Upper lobe of right lung (tissue), 1 donor: ENCODE measurements around the gene ING3. TPM values are rescaled to one million over a fixed set of nuclear protein-coding genes. Genes with fewer than 3 reads are reported as not detected.

Experiments
- ATAC-seq: fragments of 200-7000 bp; cut with Tn5 transposase; one replicate; pipeline ENCODE4 v1.9.1; 2020; ENCODE audit warnings: mild to moderate bottlenecking, moderate library complexity
- DNase-seq: peaks from one replicate; pipeline ENCODE4 v3.0.0-alpha.2; 2020
- H3K27ac ChIP-seq: fragments of 200-600 bp; one replicate; pipeline ENCODE4 v1.8.0; 2022
- H3K27me3 ChIP-seq: fragments of 200-600 bp; one replicate; pipeline ENCODE4 v1.8.0; 2022; ENCODE audit warnings: mild to moderate bottlenecking
- H3K36me3 ChIP-seq: fragments of 200-600 bp; one replicate; pipeline ENCODE4 v1.8.0; 2022
- H3K4me1 ChIP-seq: fragments of 200-600 bp; one replicate; pipeline ENCODE4 v1.8.0; 2022
- H3K4me3 ChIP-seq: fragments of 200-600 bp; one replicate; pipeline ENCODE4 v1.8.0; 2022; ENCODE audit warnings: mild to moderate bottlenecking
- H3K9me3 ChIP-seq: fragments of 200-600 bp; one replicate; pipeline ENCODE4 v1.8.0; 2022
- CTCF ChIP-seq: fragments of 200-600 bp; IDR thresholded peaks from one replicate; pipeline ENCODE4 v1.8.0; 2022; ENCODE audit warnings: antibody characterized with exemption
- intact Hi-C: fragments of 100-400 bp; cut with DNase I; formaldehyde crosslinking; loops from one replicate; pipeline ENCODE4 v1.11.0; 2022
- total RNA-seq: library from RNA; stranded (reverse); fragmentation: NEBNext Ultra II Directional; extraction: Animal tissue kit (Norgen Biotek cat#: 25700); gene quantifications from one replicate; pipeline ENCODE4 v1.2.1, GENCODE V29; 2021
- donor health status: DM: no; HTN: yes; CAD: no; lungs with severe emphysema.

Gene ING3
- total RNA-seq, 1 donor from 2014 or later = 17.9 TPM

GRCh38 chr7:121017586-121017985, 67.0 kb downstream of the ING3 start:
- no peaks in the 10 kb centered on the region for H3K27me3 ChIP-seq
- H3K36me3 ChIP-seq = no peaks in the 10 kb centered on the region
- no peak overlapping the region for H3K4me3 ChIP-seq
- peaks cover 12% of the 10 kb centered on the region for H3K4me1 ChIP-seq
- DNase-seq (no peak), ATAC-seq (no peak)
- H3K9me3 ChIP-seq = no peaks in the 10 kb centered on the region
- H3K27ac ChIP-seq = no peak overlapping the region
- intact Hi-C loops = no loop called here
- no peak for TF ChIP-seq CTCF

DNA sequence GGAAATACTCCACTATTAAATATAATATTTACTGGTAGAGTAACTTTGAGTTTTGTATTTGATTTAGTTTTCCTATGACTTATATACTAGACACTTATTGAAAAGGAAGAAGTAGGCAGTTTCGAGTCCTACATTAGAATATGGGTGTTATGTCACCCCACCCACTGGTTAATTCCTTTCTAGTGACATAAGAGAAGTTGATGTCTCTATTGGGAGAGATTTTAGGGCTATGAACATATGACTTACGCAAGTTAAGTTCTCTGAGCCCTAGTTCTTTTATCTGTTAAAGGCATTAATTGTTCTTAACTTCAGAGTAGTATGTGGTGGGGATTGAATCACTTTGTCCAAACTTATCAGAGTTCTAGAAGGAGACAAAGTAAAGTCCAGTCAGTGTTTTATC, 68.4 kb downstream of the ING3 start:
- intact Hi-C loops = no loop called here
- H3K27me3 ChIP-seq = no peaks in the 10 kb centered on the region
- ATAC-seq = peak; percentile 81
- H3K36me3 ChIP-seq = no peaks in the 10 kb centered on the region
- no peaks in the 10 kb centered on the region for H3K9me3 ChIP-seq
- TF ChIP-seq CTCF = no peak
- no peak for DNase-seq
- peaks cover 18% of the 10 kb centered on the region for H3K4me1 ChIP-seq
- no peak overlapping the region for H3K4me3 ChIP-seq
- no peak overlapping the region for H3K27ac ChIP-seq

GRCh38 chr7:121020249-121020988, 69.8 kb downstream of the ING3 start:
- ATAC-seq = peak; percentile 34
- intact Hi-C loops = no loop called here
- no peaks in the 10 kb centered on the region for H3K9me3 ChIP-seq
- no peak overlapping the region for H3K4me3 ChIP-seq
- H3K4me1 ChIP-seq = peaks cover 23% of the 10 kb centered on the region
- no peak for TF ChIP-seq CTCF
- H3K27ac ChIP-seq = peak overlapping the region; percentile 33
- H3K27me3 ChIP-seq = no peaks in the 10 kb centered on the region
- DNase-seq = no peak
- no peaks in the 10 kb centered on the region for H3K36me3 ChIP-seq

GRCh38 chr7:121020989-121021969, 70.7 kb downstream of the ING3 start:
- no peaks in the 10 kb centered on the region for H3K36me3 ChIP-seq
- peaks cover 23% of the 10 kb centered on the region for H3K4me1 ChIP-seq
- DNase-seq (no peak), ATAC-seq (no peak)
- H3K27ac ChIP-seq = no peak overlapping the region
- no peak for TF ChIP-seq CTCF
- no peak overlapping the region for H3K4me3 ChIP-seq
- intact Hi-C loops = no loop called here
- no peaks in the 10 kb centered on the region for H3K9me3 ChIP-seq
- H3K27me3 ChIP-seq = no peaks in the 10 kb centered on the region

- H3K4me1 ChIP-seq = peaks cover 24% of the 10 kb centered on the region
- DNase-seq (no peak), ATAC-seq (peak; percentile 58)
- intact Hi-C loops = no loop called here
- no peaks in the 10 kb centered on the region for H3K36me3 ChIP-seq
- H3K9me3 ChIP-seq = no peaks in the 10 kb centered on the region
- no peaks in the 10 kb centered on the region for H3K27me3 ChIP-seq
- TF ChIP-seq CTCF = no peak
- no peak overlapping the region for H3K27ac ChIP-seq
- no peak overlapping the region for H3K4me3 ChIP-seq
Measured at GRCh38 chr7:121023194-121023593, 72.6 kb downstream of the ING3 start.
